WTC11 (cell line): Measurements from ENCODE around the gene ADAD1. TPM values are rescaled to one million over a fixed set of nuclear protein-coding genes. Genes with fewer than 3 reads are reported as not detected.

Experiments used
- ATAC-seq: fragments of 200-7000 bp; cut with Tn5 transposase; 2 replicates; pipeline ENCODE4 v1.10.0; 2021; ENCODE audit warnings: mild to moderate bottlenecking, moderate library complexity
- CTCF ChIA-PET: fragments of 300-600 bp; sonication (Branson Sonifier 250); formaldehyde crosslinking; loops from one replicate; lab custom pipeline; 2021; ENCODE audit warnings: antibody characterized with exemption; lab: Charles Lee
- POLR2A ChIA-PET: fragments of 350-600 bp; sonication (Branson Sonifier 250); formaldehyde crosslinking; loops from one replicate; lab custom pipeline; 2021; ENCODE audit warnings: antibody characterized with exemption; lab: Charles Lee
- DNase-seq: peaks from one replicate; pipeline ENCODE4 v3.0.0; 2021; ENCODE audit warnings: low spot score
- H3K27ac Mint-ChIP-seq: 2 replicates; pipeline ENCODE4 v1.8.0; 2021; ENCODE audit warnings: mixed read lengths
- H3K27me3 Mint-ChIP-seq: 2 replicates; pipeline ENCODE4 v1.8.0; 2021; ENCODE audit warnings: low read depth, mild to moderate bottlenecking, moderate library complexity, mixed read lengths
- H3K36me3 Mint-ChIP-seq: 2 replicates; pipeline ENCODE4 v1.8.0; 2021; ENCODE audit warnings: mixed read lengths
- H3K4me1 Mint-ChIP-seq: 2 replicates; pipeline ENCODE4 v1.8.0; 2022; ENCODE audit warnings: mixed read lengths
- H3K4me3 Mint-ChIP-seq: 2 replicates; pipeline ENCODE4 v1.8.0; 2021; ENCODE audit warnings: mild to moderate bottlenecking, moderate library complexity, mixed read lengths
- H3K9me3 Mint-ChIP-seq: 2 replicates; pipeline ENCODE4 v1.8.0; 2021; ENCODE audit warnings: mixed read lengths
- ATF6 ChIP-seq: sonication (generic); formaldehyde crosslinking; IDR thresholded peaks from 2 replicates; pipeline ENCODE4 v1.8.1; 2023; ENCODE audit warnings: mild to moderate bottlenecking, missing genetic modification reagents
- CTCF ChIP-seq: fragments of 200-600 bp; IDR thresholded peaks from 2 replicates; pipeline ENCODE4 v1.8.0; 2022; ENCODE audit warnings: antibody characterized with exemption
- E2F5 ChIP-seq: sonication (generic); formaldehyde crosslinking; IDR thresholded peaks from 2 replicates; pipeline ENCODE4 v1.8.1; 2022; ENCODE audit warnings: mild to moderate bottlenecking, moderate library complexity, missing genetic modification reagents
- ETV6 ChIP-seq: sonication (generic); formaldehyde crosslinking; IDR thresholded peaks from 2 replicates; pipeline ENCODE4 v1.8.1; 2022; ENCODE audit warnings: mild to moderate bottlenecking, missing genetic modification reagents
- FOXJ3 ChIP-seq: sonication (generic); formaldehyde crosslinking; IDR thresholded peaks from 2 replicates; pipeline ENCODE4 v1.9.0; 2021; ENCODE audit warnings: missing genetic modification reagents, mild to moderate bottlenecking, borderline replicate concordance
- MLX ChIP-seq: sonication (generic); formaldehyde crosslinking; IDR thresholded peaks from 2 replicates; pipeline ENCODE4 v1.8.1; 2023; ENCODE audit warnings: mild to moderate bottlenecking, missing genetic modification reagents, moderate library complexity
- NR2C2 ChIP-seq: sonication (generic); formaldehyde crosslinking; IDR thresholded peaks from 2 replicates; pipeline ENCODE4 v1.8.0; 2022; ENCODE audit warnings: mild to moderate bottlenecking, missing genetic modification reagents
- PRDM15 ChIP-seq: sonication (generic); formaldehyde crosslinking; IDR thresholded peaks from 2 replicates; pipeline ENCODE4 v1.8.0; 2022; ENCODE audit warnings: missing genetic modification reagents
- PRRX2 ChIP-seq: fragments of 250-450 bp; sonication (Bioruptor Pico); IDR thresholded peaks from 2 replicates; pipeline ENCODE4 v1.8.0; 2021; ENCODE audit warnings: mild to moderate bottlenecking
- RELA ChIP-seq: sonication (generic); formaldehyde crosslinking; IDR thresholded peaks from 2 replicates; pipeline ENCODE4 v1.8.1; 2022; ENCODE audit warnings: missing genetic modification reagents, mild to moderate bottlenecking, borderline replicate concordance
- TP53 ChIP-seq: sonication (generic); formaldehyde crosslinking; IDR thresholded peaks from 2 replicates; pipeline ENCODE4 v1.8.1; 2023; ENCODE audit warnings: mild to moderate bottlenecking, missing genetic modification reagents
- ZBTB21 ChIP-seq: sonication (generic); formaldehyde crosslinking; IDR thresholded peaks from 2 replicates; pipeline ENCODE4 v1.8.1; 2023; ENCODE audit warnings: mild to moderate bottlenecking, missing genetic modification reagents, borderline replicate concordance
- ZNF423 ChIP-seq: fragments of 250-450 bp; sonication (Bioruptor Pico); IDR thresholded peaks from 2 replicates; pipeline ENCODE4 v2.1.2; 2022; ENCODE audit warnings: mild to moderate bottlenecking, moderate library complexity
- total RNA-seq: library from RNA; stranded (reverse); gene quantifications from 3 replicates; pipeline ENCODE4 v1.2.3, GENCODE V29; 2021

ADAD1 gene
- total RNA-seq, 1 experiment from 2014 or later: not detected

- no peak for ATAC-seq
- ChIA-PET CTCF (no interaction called here), POLR2A (no interaction called here)
Observed at GRCh38 chr4:122331195-122331594, 47.6 kb upstream of the ADAD1 start.

More at GRCh38 chr4:122331195-122331594, 47.6 kb upstream of the ADAD1 start:
- Mint-ChIP-seq H3K27ac (no peak overlapping the region), H3K36me3 (peaks cover 4% of the 10 kb centered on the region; the same call in 1 of the 2 replicates), H3K9me3 (no peaks in the 10 kb centered on the region), H3K27me3 (no peaks in the 10 kb centered on the region), H3K4me3 (no peak overlapping the region), H3K4me1 (no peaks in the 10 kb centered on the region)
- DNase-seq: no peak
- TF ChIP-seq NR2C2 (CRISPR knock-in tag) (no peak), ZNF423 (CRISPR knock-in tag) (no peak), TP53 (CRISPR knock-in tag) (no peak), ATF6 (no peak), CTCF (no peak), ZBTB21 (no peak), FOXJ3 (CRISPR knock-in tag) (no peak), PRDM15 (CRISPR knock-in tag) (no peak), MLX (CRISPR knock-in tag) (no peak), PRRX2 (CRISPR knock-in tag) (no peak), ETV6 (CRISPR knock-in tag) (no peak), RELA (CRISPR knock-in tag) (no peak), E2F5 (CRISPR knock-in tag) (no peak)
